GM12865 (cell line): ENCODE measurements around the gene GALNT15.

Experiments
- DNase-seq: peaks from one replicate; pipeline ENCODE4 v3.0.0; 2010; ENCODE audit warnings: low read depth
- H3K4me3 ChIP-seq: 2 replicates; pipeline ENCODE4 v1.5.1; 2011; ENCODE audit warnings: mild to moderate bottlenecking, low read depth, low read length, control low read depth
- CTCF ChIP-seq: IDR thresholded peaks from 2 replicates; pipeline ENCODE4 v1.5.1; 2011; ENCODE audit warnings: low read length, control low read depth, low read depth, inconsistent platforms; ENCODE audit not compliant: insufficient read depth; ENCODE audit errors: missing control alignments

The GALNT15 gene

GRCh38 chr3:16203671-16204629 lies 29.5 kb downstream of the GALNT15 start:
- DNase-seq = no peak
- TF ChIP-seq CTCF = no peak
- no peak overlapping the region for H3K4me3 ChIP-seq

GRCh38 chr3:16204751-16205150 lies 30.3 kb downstream of the GALNT15 start:
- DNase-seq = no peak
- no peak overlapping the region for H3K4me3 ChIP-seq
- no peak for TF ChIP-seq CTCF

- no peak for DNase-seq
- no peak overlapping the region for H3K4me3 ChIP-seq
- no peak for TF ChIP-seq CTCF
These were observed 30.8 kb downstream of the GALNT15 start for GRCh38 chr3:16205156-16205870.

GRCh38 chr3:16207031-16207430 lies 32.6 kb downstream of the GALNT15 start:
- TF ChIP-seq CTCF = no peak
- H3K4me3 ChIP-seq = no peak overlapping the region
- DNase-seq = no peak

- no peak for DNase-seq
- no peak overlapping the region for H3K4me3 ChIP-seq
- no peak for TF ChIP-seq CTCF
These were observed 36.9 kb downstream of the GALNT15 start for GRCh38 chr3:16211176-16211904.

GRCh38 chr3:16214366-16214765 lies 39.9 kb downstream of the GALNT15 start:
- no peak for DNase-seq
- no peak overlapping the region for H3K4me3 ChIP-seq
- no peak for TF ChIP-seq CTCF
